CD4-positive, alpha-beta T cell treated with Interleukin-4 for 4 hours (primary cell): ENCODE results near the gene AIPL1.

Experiments used
- DNase-seq: peaks from one replicate; pipeline ENCODE4 v3.0.0-alpha.2; 2020

AIPL1 gene

DNA sequence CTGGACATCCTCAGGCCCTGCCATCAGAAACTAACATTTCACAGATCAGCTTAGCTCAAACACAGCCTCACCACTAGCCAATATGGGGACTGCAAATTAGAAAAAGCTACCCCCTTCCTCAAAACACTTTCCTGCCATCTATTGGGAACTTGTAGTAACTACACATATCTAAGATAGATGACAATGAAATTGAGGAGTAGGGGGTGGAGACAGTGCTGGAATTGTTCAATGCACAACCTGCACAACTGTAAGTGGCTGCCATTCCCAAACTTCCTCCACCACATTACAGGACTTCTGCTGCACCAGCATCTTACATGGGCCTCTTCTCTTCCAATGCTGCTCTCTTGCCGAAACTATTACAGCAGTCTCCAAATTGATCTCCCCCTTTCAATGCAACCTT, 21.9 kb downstream of the AIPL1 start:
- no peak for DNase-seq

DNA sequence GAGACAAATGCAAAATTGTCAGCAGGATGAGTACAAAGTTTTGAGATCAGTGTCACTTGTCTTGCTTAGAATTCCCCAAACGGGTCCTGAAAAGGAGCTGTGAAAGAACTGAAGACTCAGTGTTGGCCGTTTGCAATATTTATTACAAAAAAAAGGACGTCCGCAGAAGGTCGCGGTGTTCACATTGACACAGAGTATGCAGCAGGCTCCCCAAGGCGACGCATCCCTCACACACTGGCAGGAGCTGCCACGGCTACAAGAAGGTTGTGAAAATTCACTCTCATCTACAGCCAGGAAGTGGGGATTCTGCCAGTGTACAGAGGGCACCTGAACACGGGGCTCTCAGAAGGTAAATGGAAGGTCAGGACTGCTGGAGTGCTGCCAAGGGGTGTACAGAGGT, 26.2 kb downstream of the AIPL1 start:
- DNase-seq, result no peak

DNA sequence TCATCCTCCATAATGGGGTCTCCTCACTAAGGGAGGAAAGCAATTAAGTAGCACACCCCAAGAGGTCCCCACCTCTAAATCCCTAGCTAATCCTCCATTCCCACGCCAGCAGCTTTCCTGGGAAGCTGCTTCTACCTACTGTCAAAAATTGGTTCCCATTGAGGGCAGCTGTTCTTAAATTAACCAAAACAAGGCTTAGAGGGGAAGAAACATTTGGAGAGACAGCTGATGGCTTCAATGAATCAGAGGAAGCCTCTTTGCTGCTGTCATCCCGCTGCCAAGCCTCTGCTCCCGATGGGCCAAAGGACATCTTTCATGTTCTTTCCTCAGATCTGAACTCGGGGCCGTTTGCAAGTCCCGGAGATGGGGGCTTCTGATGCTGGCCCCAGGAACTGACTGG, 26.6 kb downstream of the AIPL1 start:
- no peak for DNase-seq

DNA sequence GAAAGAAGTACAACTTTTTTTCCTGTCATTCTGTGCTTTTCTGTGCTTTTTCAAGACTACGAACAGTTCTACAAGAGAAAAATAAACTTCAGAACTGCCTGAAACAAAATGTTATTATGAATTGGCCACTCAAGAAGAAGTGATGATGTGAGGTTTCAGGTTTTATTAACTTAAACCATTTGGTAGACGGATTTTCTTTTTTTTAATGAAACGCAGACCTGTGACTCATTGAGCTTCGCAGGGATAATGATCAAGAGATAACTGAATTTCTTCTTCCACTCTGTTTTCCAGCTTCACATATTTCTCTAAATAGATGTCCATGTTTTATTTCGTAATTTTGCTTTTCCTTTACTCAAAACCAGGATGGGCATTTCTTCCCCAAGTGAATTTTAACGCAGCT, 32.7 kb downstream of the AIPL1 start:
- no peak for DNase-seq

DNA sequence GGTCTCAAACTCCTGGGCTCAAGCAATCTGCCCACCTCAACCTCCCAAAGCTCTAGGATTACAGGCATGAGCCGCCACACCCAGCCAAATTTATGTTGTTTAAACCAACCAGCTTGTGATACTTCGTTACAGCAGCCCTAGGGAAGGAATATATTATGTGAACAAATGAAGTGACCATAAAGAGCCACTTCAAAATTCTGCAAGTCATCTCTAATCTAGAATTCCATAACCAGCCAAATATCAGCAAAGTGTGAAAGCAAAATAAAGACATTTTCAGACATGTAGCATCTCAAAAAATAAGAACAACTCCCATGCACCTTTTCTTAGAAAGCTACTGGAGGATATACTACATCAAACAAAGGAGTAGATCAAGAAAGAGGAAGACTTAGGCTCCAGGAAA, 36.0 kb downstream of the AIPL1 start:
- DNase-seq, result no peak

DNA sequence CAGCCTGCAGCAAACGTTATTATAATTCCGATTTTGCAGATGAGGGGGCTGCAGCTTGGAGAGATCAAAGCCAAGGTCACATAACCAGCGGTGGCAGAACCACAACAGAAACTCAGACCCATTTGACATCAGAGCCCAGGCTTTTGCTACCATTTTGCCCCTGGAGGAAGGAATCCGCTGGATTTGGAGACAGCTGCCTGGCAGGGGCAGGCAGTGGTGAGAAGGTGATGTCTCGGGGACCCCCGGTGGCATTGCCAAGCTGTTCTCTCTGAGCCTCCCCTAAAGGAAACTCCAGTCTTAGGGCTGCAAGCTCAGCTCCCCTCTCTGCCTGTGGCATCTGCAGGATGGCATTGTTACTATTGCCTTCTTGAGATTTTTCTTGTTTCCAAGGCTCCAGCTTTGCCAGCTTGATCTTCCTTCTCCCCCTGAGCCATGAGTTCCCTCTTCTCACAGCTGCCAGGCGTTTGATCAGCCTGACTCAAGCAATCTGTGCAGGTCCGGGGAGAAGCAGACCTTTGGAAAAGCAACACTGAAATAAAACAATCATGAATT, 40.8 kb downstream of the AIPL1 start:
- no peak for DNase-seq

DNA sequence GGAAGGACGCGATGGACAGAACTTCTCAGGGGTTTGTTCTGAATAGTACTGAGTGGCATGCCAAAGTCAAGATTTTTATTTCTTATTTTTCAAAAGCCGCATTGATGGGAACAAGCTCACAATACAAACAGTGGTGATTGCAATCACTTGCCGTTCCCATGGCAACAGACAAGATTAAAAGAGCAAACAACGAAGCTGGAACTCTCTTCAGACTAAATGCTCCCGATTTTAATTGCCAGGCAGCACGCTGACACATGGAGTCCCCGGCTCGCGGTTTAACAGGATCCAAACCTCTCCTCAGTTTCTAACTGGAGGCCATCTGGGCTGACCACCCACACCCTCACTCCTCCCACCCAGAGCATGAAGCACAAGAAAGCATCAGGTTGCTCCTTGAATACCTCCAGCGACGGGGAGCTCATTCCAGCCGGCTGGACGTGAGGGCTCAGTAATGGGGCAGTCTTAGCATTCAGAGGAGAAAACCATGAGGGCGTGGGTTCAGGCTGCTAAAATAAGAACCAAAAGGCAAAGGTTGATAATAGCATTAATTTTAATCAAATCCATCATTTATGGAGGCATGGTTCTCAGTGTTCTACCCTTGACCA, 41.5 kb downstream of the AIPL1 start:
- no peak for DNase-seq

DNA sequence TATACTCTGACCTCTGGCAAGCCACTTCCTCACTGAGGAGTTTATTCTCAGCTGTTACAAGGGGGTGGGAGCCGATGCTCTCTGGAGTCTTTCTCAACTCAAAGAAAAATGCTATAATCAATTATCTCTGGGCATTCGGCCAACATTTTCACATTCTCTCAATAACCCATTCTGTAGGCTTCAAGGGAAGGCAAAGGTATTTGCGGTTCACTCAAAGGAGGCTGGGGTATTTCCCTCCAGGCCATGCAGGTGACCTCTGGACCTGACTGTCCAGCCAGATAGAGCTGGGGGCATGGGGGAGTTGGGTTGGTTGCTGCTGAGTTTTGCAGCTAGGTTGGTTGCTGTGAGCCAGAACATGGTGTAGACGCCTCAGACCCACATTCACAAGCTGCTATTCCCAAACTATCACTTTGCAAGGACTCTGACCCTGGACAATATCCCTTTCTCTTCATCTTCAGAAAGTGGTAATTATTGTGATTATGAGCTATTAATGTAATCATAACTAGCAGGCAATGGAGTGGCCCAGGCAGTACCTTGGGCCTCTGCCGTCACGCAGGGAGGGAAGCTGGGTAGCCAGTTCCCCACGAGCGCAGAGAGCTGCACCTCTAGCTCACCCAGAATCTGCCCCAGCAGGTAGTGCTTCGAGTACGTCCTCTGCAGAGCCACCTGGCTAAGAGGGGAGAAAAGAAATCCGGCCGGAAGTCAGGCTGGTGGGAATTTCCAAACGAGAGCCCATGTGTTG, 42.1 kb downstream of the AIPL1 start:
- DNase-seq, result no peak

DNA sequence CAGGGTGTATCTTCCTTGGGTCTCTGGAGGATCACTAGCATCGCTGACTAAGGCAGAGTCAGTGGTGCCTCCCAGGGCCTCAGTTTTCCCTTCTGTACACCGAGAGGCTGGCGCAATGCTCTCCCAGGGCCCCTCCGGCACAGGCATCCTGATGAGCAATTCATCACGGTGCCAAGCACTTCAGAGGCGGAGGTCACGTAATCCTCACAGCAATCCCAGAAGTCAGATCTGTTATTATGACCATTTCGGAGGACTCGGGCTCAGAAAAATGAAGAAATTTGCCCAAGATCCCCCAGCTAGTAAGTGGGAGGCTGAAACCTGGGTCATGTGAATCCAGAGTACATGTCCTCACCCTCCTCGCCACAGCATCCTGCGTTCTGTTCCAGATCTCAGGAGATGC, 46.5 kb downstream of the AIPL1 start:
- DNase-seq, result no peak

DNA sequence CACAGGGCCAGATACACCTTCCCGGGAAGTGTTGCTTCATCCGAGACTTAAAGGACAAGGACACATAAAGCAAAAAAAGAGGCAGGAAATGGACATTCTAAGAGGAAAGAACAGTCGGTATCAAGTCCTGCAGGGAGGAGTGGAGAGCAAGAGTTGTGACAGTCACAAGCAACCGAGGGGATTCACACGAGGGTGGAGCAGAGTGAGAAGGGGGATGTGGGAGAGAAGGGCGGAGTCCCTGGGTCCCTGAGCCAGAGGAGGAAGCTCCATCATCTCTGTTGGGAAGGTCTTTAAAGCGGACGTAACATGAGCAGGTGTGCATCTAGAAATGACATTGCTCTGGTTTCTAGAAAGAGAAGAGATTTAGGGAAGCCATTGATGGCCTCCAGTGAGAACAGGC, 47.1 kb downstream of the AIPL1 start:
- no peak for DNase-seq

DNA sequence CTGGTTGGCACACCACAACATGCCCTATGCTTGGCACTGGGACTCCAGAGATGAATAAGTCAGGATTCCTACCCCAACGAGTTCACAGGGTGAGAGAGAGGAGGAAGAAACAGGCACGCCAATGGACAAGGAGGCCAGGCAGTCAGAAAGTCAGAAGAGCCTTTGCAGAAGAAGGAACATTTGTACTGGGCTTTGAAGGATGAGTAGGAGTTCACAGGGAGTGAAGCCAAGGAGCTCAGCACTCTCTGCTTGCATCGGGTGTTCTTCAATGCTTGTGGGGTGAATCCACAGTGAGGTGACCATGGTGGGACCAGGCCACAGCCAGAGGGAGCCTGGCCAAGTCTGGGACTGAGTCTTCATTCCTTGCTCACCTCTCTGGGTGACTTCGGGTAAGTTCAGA, 47.5 kb downstream of the AIPL1 start:
- no peak for DNase-seq

DNA sequence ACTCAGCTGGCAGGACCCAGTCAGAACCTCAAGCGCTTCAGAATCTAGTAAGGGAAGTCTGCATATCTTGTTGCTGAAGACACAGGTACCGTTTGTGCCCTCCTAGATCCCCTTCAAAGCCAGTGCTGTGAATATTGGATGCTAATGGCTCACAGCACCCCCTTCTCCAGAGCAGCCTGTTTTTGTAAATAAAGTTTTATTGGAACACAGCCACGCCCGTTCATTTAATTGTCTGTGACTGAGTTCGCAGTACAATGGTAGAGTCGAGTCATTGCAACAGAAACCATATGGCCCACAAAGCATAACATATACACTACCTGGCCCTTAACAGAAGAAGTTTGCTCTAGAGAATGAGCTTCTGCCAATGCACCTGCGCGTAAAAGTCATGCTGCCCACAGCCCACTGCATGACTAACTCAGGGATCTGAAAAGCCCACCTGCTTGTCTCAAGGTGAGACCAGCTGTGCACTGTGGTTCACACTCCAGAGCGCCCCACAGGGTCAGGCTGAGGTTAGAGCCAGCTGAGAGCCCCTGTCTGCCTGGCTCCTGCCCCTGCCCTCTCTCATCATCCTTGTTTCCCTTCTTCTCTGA, 48.8 kb downstream of the AIPL1 start:
- no peak for DNase-seq

DNA sequence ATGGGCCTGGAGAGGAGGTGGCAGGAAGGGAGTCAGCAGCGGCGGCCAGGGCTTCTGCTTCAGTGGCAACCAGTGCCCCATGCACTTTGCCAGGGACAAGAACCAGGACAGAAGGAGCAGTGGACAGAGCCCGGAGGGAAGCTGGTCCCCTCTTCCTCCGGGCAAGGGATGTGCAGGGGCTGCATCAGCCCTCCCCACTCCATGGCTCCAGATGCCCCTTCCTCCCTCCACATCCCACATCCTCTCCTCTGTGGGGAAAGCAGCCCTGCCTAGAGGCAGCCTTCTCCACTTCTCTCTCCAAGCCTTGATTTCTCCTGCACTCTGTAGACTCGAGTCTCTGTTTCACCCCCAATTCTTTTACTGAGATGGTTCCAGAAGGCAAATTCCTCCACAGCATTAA, 50.4 kb downstream of the AIPL1 start:
- no peak for DNase-seq

DNA sequence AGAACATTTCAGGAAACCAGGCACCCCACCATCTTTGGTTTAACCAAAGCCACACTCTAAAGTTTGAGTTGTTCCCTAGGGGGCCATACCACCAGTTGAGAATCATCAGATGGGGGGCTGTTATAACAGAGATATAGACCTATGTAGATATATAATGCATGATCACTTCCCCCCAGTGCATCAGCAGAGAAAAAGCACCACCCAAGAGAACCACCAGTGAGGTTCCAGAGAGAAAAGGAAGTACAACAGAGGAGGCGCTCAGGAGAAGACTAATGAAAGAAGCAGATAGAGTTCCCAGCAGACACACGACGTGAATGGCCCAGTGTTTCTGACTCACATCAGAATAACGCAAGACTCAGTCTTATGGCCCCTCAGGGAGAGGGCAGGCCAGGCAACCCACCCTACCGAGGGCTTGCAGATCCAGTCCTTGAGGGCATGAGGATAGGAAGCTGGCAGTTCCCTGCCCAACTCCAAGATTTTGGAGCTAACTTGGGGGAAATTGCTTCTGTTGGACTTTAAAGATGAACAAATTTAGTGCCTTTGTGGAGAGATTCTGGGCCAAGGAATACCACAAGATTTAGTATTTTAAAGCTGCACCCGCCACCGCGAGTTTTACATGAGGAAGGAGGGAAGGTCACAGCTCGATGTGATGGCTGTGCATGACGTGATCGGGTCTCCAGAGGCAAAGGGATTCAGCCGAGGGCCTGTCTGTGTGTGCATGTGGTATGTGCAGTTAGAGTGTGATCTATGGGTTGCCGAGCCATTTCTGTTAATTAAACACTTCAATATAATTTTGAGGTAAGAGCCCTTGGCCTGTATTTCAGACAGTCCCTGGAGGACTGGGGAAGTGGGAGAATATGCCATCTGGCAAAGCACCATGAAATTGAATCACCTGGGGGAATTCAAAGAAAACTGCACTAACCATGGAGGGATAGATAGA, 53.1 kb downstream of the AIPL1 start:
- no peak for DNase-seq

DNA sequence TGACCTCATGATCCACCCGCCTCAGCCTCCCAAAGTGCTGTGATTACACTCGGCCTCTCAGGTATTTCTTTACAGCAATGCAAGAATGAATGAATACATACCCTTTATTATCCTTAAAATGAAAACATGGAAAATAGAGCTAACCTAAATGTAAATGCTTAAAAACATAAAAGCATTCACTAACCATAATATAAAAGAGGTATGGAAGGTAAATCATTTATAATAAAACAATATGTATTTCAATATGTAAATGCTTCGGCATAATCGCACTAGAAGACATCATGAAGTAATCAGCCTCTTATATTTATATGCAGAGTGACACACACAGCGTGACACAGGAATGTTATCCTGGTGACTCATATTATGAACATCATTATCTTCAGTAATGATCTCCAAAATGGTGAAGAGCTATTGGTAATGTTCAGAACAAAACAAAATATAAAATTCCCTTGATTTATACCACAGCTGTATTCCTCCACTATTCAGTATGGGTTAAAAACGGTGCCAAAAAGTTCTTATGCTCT, 53.9 kb downstream of the AIPL1 start:
- DNase-seq, result no peak

DNA sequence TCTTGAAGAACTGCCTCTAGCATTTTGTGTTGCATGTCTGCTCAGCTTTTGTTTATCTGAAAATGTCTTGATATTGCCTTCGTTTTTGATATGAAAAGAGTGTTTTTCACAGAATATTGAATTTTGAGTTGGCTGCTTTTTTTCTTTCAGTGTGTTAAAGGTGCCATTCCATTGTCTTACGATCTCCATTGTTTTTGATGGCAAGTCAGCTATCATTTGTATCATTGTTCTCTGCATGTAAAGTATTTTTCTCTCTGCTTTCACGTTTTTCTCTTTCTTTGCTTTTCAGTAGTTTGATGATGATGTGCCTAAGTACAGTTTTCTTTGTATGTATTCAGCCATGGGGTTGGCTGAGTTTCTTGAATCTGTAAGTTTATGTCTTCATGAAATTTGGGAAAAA, 57.0 kb downstream of the AIPL1 start:
- no peak for DNase-seq

DNA sequence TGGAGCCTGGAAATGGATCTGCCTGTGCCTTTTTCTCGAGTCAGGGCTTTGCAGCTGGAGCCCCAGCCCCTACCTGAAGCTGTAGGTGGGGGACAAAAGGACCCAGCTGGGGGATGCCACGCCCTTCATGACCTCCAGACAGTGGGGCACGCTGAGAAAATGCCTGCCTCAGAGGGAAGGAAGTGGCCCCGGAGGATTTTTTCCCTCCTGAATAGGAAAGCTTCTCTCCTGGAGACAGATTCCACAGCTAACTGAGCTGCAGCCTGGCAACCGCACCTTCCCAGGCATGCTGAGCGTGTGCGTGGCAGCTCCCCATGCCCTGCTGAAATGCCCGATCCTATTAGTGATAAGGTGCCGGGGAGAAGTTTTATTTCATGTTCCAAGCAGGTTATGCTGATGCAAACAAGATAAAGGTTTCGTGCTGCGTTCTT, 58.0 kb downstream of the AIPL1 start:
- DNase-seq, result no peak

DNA sequence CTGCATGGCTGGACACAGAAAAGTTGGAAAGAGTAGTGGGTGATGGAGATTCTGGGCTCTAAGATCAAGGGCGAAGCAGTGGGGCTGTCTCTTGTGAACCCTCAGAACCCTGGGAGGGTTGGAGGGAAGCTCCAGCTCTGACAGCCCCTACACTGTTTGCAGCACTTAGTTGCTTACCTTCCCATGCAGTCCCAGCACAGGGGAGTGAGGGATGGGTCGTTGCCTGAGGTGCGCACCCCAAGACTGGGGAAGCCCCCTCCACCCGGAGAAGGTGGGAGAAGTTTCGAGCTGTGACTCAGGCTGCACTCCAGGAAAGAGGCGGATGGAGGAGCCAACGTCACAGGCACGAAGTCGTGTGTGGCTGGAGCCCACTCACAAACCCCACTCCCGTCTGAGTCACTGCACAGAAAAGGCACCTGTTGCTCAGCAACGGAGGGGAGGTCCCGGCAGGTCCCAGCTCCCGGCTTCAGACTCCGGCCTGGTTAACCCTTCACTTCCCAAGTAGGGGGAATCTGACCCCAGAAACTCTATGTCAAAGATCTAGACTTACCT, 60.1 kb downstream of the AIPL1 start:
- DNase-seq, result no peak

DNA sequence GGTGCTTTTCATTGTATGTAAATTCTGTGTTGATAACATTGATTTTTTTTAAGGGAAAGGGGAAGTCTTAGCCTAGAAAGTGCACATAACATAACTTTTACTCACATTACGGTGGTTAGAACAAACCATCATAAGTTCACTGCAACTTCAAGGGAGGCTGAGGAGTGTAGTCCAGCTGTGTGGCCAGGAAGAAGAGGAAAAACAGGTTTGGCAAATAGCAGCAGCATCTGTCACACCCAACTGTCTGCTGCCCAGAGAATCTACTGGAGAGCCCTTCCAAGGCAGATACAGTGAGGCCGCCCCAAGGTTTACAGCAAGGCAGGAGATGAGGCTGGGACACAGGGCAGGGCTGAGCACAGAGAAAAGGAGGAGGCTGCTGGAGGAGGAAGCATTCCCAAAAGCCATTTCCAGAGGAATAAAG, 60.6 kb downstream of the AIPL1 start:
- DNase-seq, result no peak
